Measurements from ENCODE around the gene DCBLD2. TPM values are rescaled to one million over a fixed set of nuclear protein-coding genes. Genes with fewer than 3 reads are reported as not detected.

DCBLD2 gene
- total RNA-seq, 1 experiment from 2014 or later: 112 TPM

- H3K27me3 ChIP-seq (ENCODE audit: insufficient read depth, low read depth): no peaks in the 10 kb centered on the region
- BruUV-seq (replicated peaks): no TSS peak
- no peaks in the 10 kb centered on the region for H4K20me1 ChIP-seq (ENCODE audit: insufficient read depth)
- H3K79me2 ChIP-seq (ENCODE audit: low read depth): no peaks in the 10 kb centered on the region
- no peak for DNase-seq
- H2AFZ ChIP-seq: no peak overlapping the region
- H3K4me2 ChIP-seq: no peak overlapping the region
- H3K4me3 ChIP-seq: no peak overlapping the region
- peaks cover 14% of the 10 kb centered on the region; the same call in 1 of the 2 replicates for H3F3A ChIP-seq (ENCODE audit: insufficient read depth, low read depth)
- TF ChIP-seq, protein P1, sequence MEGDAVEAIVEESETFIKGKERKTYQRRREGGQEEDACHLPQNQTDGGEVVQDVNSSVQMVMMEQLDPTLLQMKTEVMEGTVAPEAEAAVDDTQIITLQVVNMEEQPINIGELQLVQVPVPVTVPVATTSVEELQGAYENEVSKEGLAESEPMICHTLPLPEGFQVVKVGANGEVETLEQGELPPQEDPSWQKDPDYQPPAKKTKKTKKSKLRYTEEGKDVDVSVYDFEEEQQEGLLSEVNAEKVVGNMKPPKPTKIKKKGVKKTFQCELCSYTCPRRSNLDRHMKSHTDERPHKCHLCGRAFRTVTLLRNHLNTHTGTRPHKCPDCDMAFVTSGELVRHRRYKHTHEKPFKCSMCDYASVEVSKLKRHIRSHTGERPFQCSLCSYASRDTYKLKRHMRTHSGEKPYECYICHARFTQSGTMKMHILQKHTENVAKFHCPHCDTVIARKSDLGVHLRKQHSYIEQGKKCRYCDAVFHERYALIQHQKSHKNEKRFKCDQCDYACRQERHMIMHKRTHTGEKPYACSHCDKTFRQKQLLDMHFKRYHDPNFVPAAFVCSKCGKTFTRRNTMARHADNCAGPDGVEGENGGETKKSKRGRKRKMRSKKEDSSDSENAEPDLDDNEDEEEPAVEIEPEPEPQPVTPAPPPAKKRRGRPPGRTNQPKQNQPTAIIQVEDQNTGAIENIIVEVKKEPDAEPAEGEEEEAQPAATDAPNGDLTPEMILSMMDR (conservative IDR thresholded peaks at IDR 0.05): no peak
- TF ChIP-seq EZH2 (IDR thresholded peaks at IDR 0.05; ENCODE audit: low read depth): no peak
- intact Hi-C loops (cut with micrococcal nuclease; ENCODE audit: unreplicated experiment): no loop called here
- no peaks in the 10 kb centered on the region for H3K9me3 ChIP-seq (ENCODE audit: insufficient read depth, low read depth)
- peaks cover 71% of the 10 kb centered on the region for H3K36me3 ChIP-seq (ENCODE audit: low read depth)
- H3K9me2 ChIP-seq (ENCODE audit: insufficient read depth): no peaks in the 10 kb centered on the region
- H3K27ac ChIP-seq: no peak overlapping the region
- ChIA-PET CTCF (no interaction called here), POLR2A (ENCODE audit: unreplicated experiment) (no interaction called here)
- no peaks in the 10 kb centered on the region for H3K4me1 ChIP-seq (replicated peaks; ENCODE audit: insufficient read depth)
Measured at GRCh38 chr3:98807561-98807960, 93.9 kb downstream of the DCBLD2 start.

DNA sequence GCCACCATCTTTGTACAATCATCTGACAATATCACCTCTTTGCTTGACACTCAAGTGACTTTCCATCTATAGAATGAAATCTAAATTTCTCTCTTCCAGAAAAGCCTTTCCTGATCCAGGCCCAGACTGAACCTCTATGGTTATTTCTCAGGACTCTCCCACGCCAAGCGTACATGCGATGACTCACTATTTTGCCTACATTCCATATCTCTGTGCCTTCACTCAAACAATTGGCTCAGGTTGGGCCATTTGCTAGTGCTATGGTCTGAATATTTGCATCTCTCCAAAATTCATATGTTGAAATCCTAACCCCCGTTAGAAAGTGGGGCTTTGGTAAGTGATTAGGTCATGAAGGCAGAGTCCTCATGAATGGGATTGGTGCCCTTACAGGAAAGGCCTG lies 94.5 kb downstream of the DCBLD2 start:
- intact Hi-C loops (cut with micrococcal nuclease; ENCODE audit: unreplicated experiment): no loop called here
- DNase-seq: no peak

DNA sequence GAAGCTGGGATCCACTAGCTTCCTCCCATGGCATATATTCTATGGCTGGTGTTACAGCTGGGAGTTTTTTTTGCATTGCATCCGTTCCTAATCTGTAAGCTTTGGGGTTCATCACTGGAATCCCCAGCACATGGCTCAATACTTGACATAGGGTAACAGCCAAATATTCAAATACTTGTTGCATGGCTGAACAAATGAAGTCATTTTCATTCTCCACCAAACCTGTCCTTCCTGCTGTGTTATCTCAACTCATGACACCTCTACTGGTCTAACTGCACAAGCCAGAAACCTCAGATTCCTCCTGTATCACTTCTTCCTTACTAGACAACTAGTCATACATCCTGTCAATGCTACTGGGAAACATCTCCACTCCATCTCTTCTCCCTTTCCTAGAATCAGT lies 95.0 kb downstream of the DCBLD2 start:
- no peak overlapping the region for H2AFZ ChIP-seq
- peaks cover 62% of the 10 kb centered on the region for H3K36me3 ChIP-seq (ENCODE audit: low read depth)
- BruUV-seq (replicated peaks): no TSS peak
- intact Hi-C loops (cut with micrococcal nuclease; ENCODE audit: unreplicated experiment): no loop called here
- H3F3A ChIP-seq (ENCODE audit: insufficient read depth, low read depth): peaks cover 12% of the 10 kb centered on the region; the same call in 1 of the 2 replicates
- H3K27ac ChIP-seq: no peak overlapping the region
- ChIA-PET POLR2A (ENCODE audit: unreplicated experiment) (no interaction called here), CTCF (interaction anchor here (0.6 kb wide), 1 partner anchor 367 kb away, joined by 4 read pairs; no protein-coding TSS in a partner anchor)
- no peaks in the 10 kb centered on the region for H3K4me1 ChIP-seq (replicated peaks; ENCODE audit: insufficient read depth)
- peak in 1 of 2 experiments; percentile 63 for DNase-seq
- H3K9me3 ChIP-seq (ENCODE audit: insufficient read depth, low read depth): no peaks in the 10 kb centered on the region
- no peak overlapping the region for H3K4me3 ChIP-seq
- no peaks in the 10 kb centered on the region for H4K20me1 ChIP-seq (ENCODE audit: insufficient read depth)
- no peaks in the 10 kb centered on the region for H3K79me2 ChIP-seq (ENCODE audit: low read depth)
- H3K9me2 ChIP-seq (ENCODE audit: insufficient read depth): no peaks in the 10 kb centered on the region
- H3K4me2 ChIP-seq: no peak overlapping the region
- TF ChIP-seq, protein P1 (conservative IDR thresholded peaks at IDR 0.05): no peak
- no peak for TF ChIP-seq EZH2 (IDR thresholded peaks at IDR 0.05; ENCODE audit: low read depth)
- no peaks in the 10 kb centered on the region for H3K27me3 ChIP-seq (ENCODE audit: insufficient read depth, low read depth)

More for the DNA sequence above, 94.5 kb downstream of the DCBLD2 start:
- no peak overlapping the region for H3K4me3 ChIP-seq
- no TSS peak for BruUV-seq (replicated peaks)
- H3K9me2 ChIP-seq (ENCODE audit: insufficient read depth): no peaks in the 10 kb centered on the region
- peaks cover 67% of the 10 kb centered on the region for H3K36me3 ChIP-seq (ENCODE audit: low read depth)
- TF ChIP-seq, protein P1 (conservative IDR thresholded peaks at IDR 0.05): no peak
- no peak for TF ChIP-seq EZH2 (IDR thresholded peaks at IDR 0.05; ENCODE audit: low read depth)
- H3K4me2 ChIP-seq: no peak overlapping the region
- H3K27ac ChIP-seq: no peak overlapping the region
- ChIA-PET POLR2A (ENCODE audit: unreplicated experiment) (no interaction called here), CTCF (interaction anchor here (0.6 kb wide), 1 partner anchor 367 kb away, joined by 4 read pairs; no protein-coding TSS in a partner anchor)
- H3K9me3 ChIP-seq (ENCODE audit: insufficient read depth, low read depth): no peaks in the 10 kb centered on the region
- H2AFZ ChIP-seq: no peak overlapping the region
- no peaks in the 10 kb centered on the region for H3K27me3 ChIP-seq (ENCODE audit: insufficient read depth, low read depth)
- H3K79me2 ChIP-seq (ENCODE audit: low read depth): no peaks in the 10 kb centered on the region
- peaks cover 9% of the 10 kb centered on the region; the same call in 1 of the 2 replicates for H3F3A ChIP-seq (ENCODE audit: insufficient read depth, low read depth)
- H4K20me1 ChIP-seq (ENCODE audit: insufficient read depth): no peaks in the 10 kb centered on the region
- no peaks in the 10 kb centered on the region for H3K4me1 ChIP-seq (replicated peaks; ENCODE audit: insufficient read depth)
